SJCRH30 (cell line): ENCODE results near the gene CCN5. TPM values are rescaled to one million over a fixed set of nuclear protein-coding genes. Genes with fewer than 3 reads are reported as not detected.

ENCODE experiments used
- DNase-seq, 2 experiments: peaks; one replicate each; pipeline ENCODE4 v3.0.0-alpha.2; 2015 to 2020
- H3K27ac ChIP-seq: fragments of 250-450 bp; sonication (Bioruptor Pico); 2 replicates; pipeline ENCODE4 v1.5.1; 2020; ENCODE audit warnings: mild to moderate bottlenecking, moderate library complexity
- H3K27me3 ChIP-seq: fragments of 250-450 bp; sonication (Bioruptor Pico); 2 replicates; pipeline ENCODE4 v1.5.1; 2020; ENCODE audit warnings: mild to moderate bottlenecking, moderate library complexity
- H3K36me3 ChIP-seq: fragments of 250-450 bp; sonication (Bioruptor Pico); 2 replicates; pipeline ENCODE4 v1.5.1; 2020; ENCODE audit warnings: mild to moderate bottlenecking, moderate library complexity
- H3K4me1 ChIP-seq: fragments of 250-450 bp; sonication (Bioruptor Pico); 2 replicates; pipeline ENCODE4 v1.5.1; 2020; ENCODE audit warnings: mild to moderate bottlenecking, moderate library complexity
- H3K4me3 ChIP-seq: fragments of 250-450 bp; sonication (Bioruptor Pico); 2 replicates; pipeline ENCODE4 v1.5.1; 2020; ENCODE audit warnings: mild to moderate bottlenecking, moderate library complexity
- H3K9me3 ChIP-seq: fragments of 250-450 bp; sonication (Bioruptor Pico); replicated peaks from 2 replicates; pipeline ENCODE4 v1.5.1; 2020; ENCODE audit warnings: mild to moderate bottlenecking, moderate library complexity
- total RNA-seq: library from RNA; depleted of rRNA; stranded (reverse); fragments of >200 nt; shearing (Covaris generic); gene quantifications from 2 replicates; pipeline ENCODE4 v1.2.3, GENCODE V29; 2014

CCN5 gene
- total RNA-seq, 1 experiment from 2014 or later = not detected

GRCh38 chr20:44716309-44717106 is 1.3 kb downstream of the CCN5 start:
- Histone ChIP-seq H3K27ac (no peak overlapping the region), H3K4me1 (peaks cover 7% of the 10 kb centered on the region; the same call in 1 of the 2 replicates), H3K4me3 (no peak overlapping the region), H3K9me3 (0 out of 2 replicates have a peak, but pooled peaks cover under 1% of the 10 kb centered on the region), H3K27me3 (peaks cover 80% of the 10 kb centered on the region), H3K36me3 (no peaks in the 10 kb centered on the region)
- DNase-seq = no peak

GRCh38 chr20:44717986-44718385 is 2.8 kb downstream of the CCN5 start:
- Histone ChIP-seq H3K4me1 (peaks cover 7% of the 10 kb centered on the region; the same call in 1 of the 2 replicates), H3K9me3 (0 out of 2 replicates have a peak, but pooled peaks cover 3% of the 10 kb centered on the region), H3K36me3 (no peaks in the 10 kb centered on the region), H3K27ac (no peak overlapping the region), H3K27me3 (peaks cover 77% of the 10 kb centered on the region), H3K4me3 (no peak overlapping the region)
- no peak for DNase-seq

- H3K27me3 ChIP-seq = peaks cover 72% of the 10 kb centered on the region
Observed at GRCh38 chr20:44719841-44720240, 4.7 kb downstream of the CCN5 start.

GRCh38 chr20:44720621-44720996 is 5.4 kb downstream of the CCN5 start:
- Histone ChIP-seq H3K4me3 (no peak overlapping the region), H3K4me1 (no peaks in the 10 kb centered on the region), H3K27ac (no peak overlapping the region), H3K9me3 (0 out of 2 replicates have a peak, but pooled peaks cover 3% of the 10 kb centered on the region), H3K36me3 (no peaks in the 10 kb centered on the region), H3K27me3 (peaks cover 72% of the 10 kb centered on the region)
- no peak for DNase-seq

More at GRCh38 chr20:44719841-44720240, 4.7 kb downstream of the CCN5 start:
- H3K27ac ChIP-seq = no peak overlapping the region
- no peak overlapping the region for H3K4me3 ChIP-seq
- H3K4me1 ChIP-seq = peaks cover 3% of the 10 kb centered on the region; the same call in 1 of the 2 replicates
- H3K9me3 ChIP-seq = 0 out of 2 replicates have a peak, but pooled peaks cover 3% of the 10 kb centered on the region
- no peaks in the 10 kb centered on the region for H3K36me3 ChIP-seq
- no peak for DNase-seq

- no peak overlapping the region for H3K27ac ChIP-seq
- no peaks in the 10 kb centered on the region for H3K4me1 ChIP-seq
- H3K27me3 ChIP-seq = peaks cover 68% of the 10 kb centered on the region
- H3K4me3 ChIP-seq = no peak overlapping the region
- no peak for DNase-seq
- 0 out of 2 replicates have a peak, but pooled peaks cover 3% of the 10 kb centered on the region for H3K9me3 ChIP-seq
- no peaks in the 10 kb centered on the region for H3K36me3 ChIP-seq
Observed at GRCh38 chr20:44720997-44721784, 6.0 kb downstream of the CCN5 start.

- Histone ChIP-seq H3K27ac (no peak overlapping the region), H3K27me3 (peaks cover 68% of the 10 kb centered on the region)
- no peak for DNase-seq
Observed at GRCh38 chr20:44721785-44722054, 6.6 kb downstream of the CCN5 start.

GRCh38 chr20:44722990-44723389 is 7.8 kb downstream of the CCN5 start:
- DNase-seq = no peak
- H3K9me3 ChIP-seq = 0 out of 2 replicates have a peak, but pooled peaks cover 3% of the 10 kb centered on the region
- peaks cover 63% of the 10 kb centered on the region for H3K27me3 ChIP-seq
- H3K4me3 ChIP-seq = no peak overlapping the region
- H3K36me3 ChIP-seq = no peaks in the 10 kb centered on the region
- no peak overlapping the region for H3K27ac ChIP-seq
- no peaks in the 10 kb centered on the region for H3K4me1 ChIP-seq

More at GRCh38 chr20:44721785-44722054, 6.6 kb downstream of the CCN5 start:
- no peaks in the 10 kb centered on the region for H3K4me1 ChIP-seq
- H3K9me3 ChIP-seq = 0 out of 2 replicates have a peak, but pooled peaks cover 3% of the 10 kb centered on the region
- no peaks in the 10 kb centered on the region for H3K36me3 ChIP-seq
- H3K4me3 ChIP-seq = no peak overlapping the region

GRCh38 chr20:44723391-44723790 is 8.2 kb downstream of the CCN5 start:
- peaks cover under 1% of the 10 kb centered on the region; the same call in 1 of the 2 replicates for H3K4me1 ChIP-seq
- no peaks in the 10 kb centered on the region for H3K36me3 ChIP-seq
- no peak overlapping the region for H3K4me3 ChIP-seq
- DNase-seq = no peak
- no peak overlapping the region for H3K27ac ChIP-seq
- H3K9me3 ChIP-seq = 0 out of 2 replicates have a peak, but pooled peaks cover 3% of the 10 kb centered on the region
- H3K27me3 ChIP-seq = peaks cover 59% of the 10 kb centered on the region

- Histone ChIP-seq H3K36me3 (no peaks in the 10 kb centered on the region), H3K9me3 (0 out of 2 replicates have a peak, but pooled peaks cover 3% of the 10 kb centered on the region), H3K4me3 (no peak overlapping the region), H3K27ac (no peak overlapping the region), H3K4me1 (peaks cover 5% of the 10 kb centered on the region), H3K27me3 (peaks cover 56% of the 10 kb centered on the region)
- DNase-seq = no peak
Observed at GRCh38 chr20:44723798-44724362, 8.7 kb downstream of the CCN5 start.

- Histone ChIP-seq H3K4me3 (no peak overlapping the region), H3K27ac (no peak overlapping the region), H3K9me3 (0 out of 2 replicates have a peak, but pooled peaks cover 3% of the 10 kb centered on the region), H3K4me1 (peaks cover 7% of the 10 kb centered on the region), H3K27me3 (peaks cover 51% of the 10 kb centered on the region), H3K36me3 (no peaks in the 10 kb centered on the region)
- DNase-seq = no peak
Observed at GRCh38 chr20:44724423-44725091, 9.4 kb downstream of the CCN5 start.

GRCh38 chr20:44725837-44726236 is 10.7 kb downstream of the CCN5 start:
- DNase-seq = no peak
- no peaks in the 10 kb centered on the region for H3K36me3 ChIP-seq
- peaks cover 7% of the 10 kb centered on the region for H3K4me1 ChIP-seq

GRCh38 chr20:44727039-44727438 is 11.9 kb downstream of the CCN5 start:
- no peaks in the 10 kb centered on the region for H3K36me3 ChIP-seq
- no peak overlapping the region for H3K27ac ChIP-seq
- DNase-seq = no peak
- H3K4me1 ChIP-seq = peaks cover 7% of the 10 kb centered on the region
- no peaks in the 10 kb centered on the region for H3K9me3 ChIP-seq
- H3K27me3 ChIP-seq = peaks cover 30% of the 10 kb centered on the region
- no peak overlapping the region for H3K4me3 ChIP-seq

More at GRCh38 chr20:44725837-44726236, 10.7 kb downstream of the CCN5 start:
- Histone ChIP-seq H3K4me3 (no peak overlapping the region), H3K27me3 (peaks cover 39% of the 10 kb centered on the region), H3K27ac (no peak overlapping the region), H3K9me3 (0 out of 2 replicates have a peak, but pooled peaks cover 3% of the 10 kb centered on the region)

GRCh38 chr20:44727651-44728050 is 12.5 kb downstream of the CCN5 start:
- Histone ChIP-seq H3K4me1 (peaks cover 7% of the 10 kb centered on the region), H3K36me3 (no peaks in the 10 kb centered on the region), H3K27ac (no peak overlapping the region), H3K4me3 (no peak overlapping the region), H3K27me3 (peaks cover 27% of the 10 kb centered on the region), H3K9me3 (no peaks in the 10 kb centered on the region)
- no peak for DNase-seq

- peak; percentile 43 to 55 for DNase-seq
- Histone ChIP-seq H3K27ac (no peak overlapping the region), H3K36me3 (no peaks in the 10 kb centered on the region), H3K4me3 (no peak overlapping the region), H3K9me3 (no peaks in the 10 kb centered on the region), H3K4me1 (peaks cover 7% of the 10 kb centered on the region), H3K27me3 (peaks cover 21% of the 10 kb centered on the region)
Observed at GRCh38 chr20:44728801-44729443, 13.8 kb downstream of the CCN5 start.
